Measurements from ENCODE around the gene WDR5B. TPM values are rescaled to one million over a fixed set of nuclear protein-coding genes. Genes with fewer than 3 reads are reported as not detected.
"Not testable (repeated sequence)": the region's sequence is repeated elsewhere in the genome, so short reads cannot be mapped to it uniquely, and the experiment has no call there.

WDR5B gene
- total RNA-seq, 1 donor from 2014 or later = 1.8 TPM

DNA sequence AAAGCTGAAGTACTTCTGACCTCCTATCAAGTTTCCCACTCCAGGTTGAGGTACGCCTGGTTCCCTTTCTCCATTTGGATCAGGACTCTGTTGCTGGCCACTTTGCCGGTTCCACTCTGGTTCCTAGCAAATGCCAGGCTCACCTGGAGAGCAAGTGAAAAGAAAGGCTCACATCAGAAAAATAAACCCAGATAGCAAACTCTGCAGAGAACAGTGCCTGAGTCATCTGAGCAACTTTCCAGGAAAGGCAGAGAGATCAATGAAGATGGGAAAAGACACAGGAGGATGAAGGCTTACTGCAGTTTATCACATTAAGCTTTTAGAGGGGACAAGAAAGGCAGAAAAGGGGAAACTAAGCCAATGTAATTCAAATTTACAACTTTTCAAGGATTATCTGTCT is 41.8 kb upstream of the WDR5B start:
- intact Hi-C loops (cut with DNase I) = loop anchor here (5.0 kb wide), 1 partner anchor 225 kb away; the partner anchor contains the start of gene PARP14
- Histone ChIP-seq H3K27me3 (no peaks in the 10 kb centered on the region), H3K36me3 (peaks cover 37 to 42% of the 10 kb centered on the region in 2 donors), H3K27ac (no peak overlapping the region), H3K9me3 (no peaks in the 10 kb centered on the region), H3K4me3 (no peak overlapping the region), H3K4me1 (no peaks in the 10 kb centered on the region)
- no peak for DNase-seq (ENCODE audit: low spot score in 2 of 2)
- TF ChIP-seq, protein P1, sequence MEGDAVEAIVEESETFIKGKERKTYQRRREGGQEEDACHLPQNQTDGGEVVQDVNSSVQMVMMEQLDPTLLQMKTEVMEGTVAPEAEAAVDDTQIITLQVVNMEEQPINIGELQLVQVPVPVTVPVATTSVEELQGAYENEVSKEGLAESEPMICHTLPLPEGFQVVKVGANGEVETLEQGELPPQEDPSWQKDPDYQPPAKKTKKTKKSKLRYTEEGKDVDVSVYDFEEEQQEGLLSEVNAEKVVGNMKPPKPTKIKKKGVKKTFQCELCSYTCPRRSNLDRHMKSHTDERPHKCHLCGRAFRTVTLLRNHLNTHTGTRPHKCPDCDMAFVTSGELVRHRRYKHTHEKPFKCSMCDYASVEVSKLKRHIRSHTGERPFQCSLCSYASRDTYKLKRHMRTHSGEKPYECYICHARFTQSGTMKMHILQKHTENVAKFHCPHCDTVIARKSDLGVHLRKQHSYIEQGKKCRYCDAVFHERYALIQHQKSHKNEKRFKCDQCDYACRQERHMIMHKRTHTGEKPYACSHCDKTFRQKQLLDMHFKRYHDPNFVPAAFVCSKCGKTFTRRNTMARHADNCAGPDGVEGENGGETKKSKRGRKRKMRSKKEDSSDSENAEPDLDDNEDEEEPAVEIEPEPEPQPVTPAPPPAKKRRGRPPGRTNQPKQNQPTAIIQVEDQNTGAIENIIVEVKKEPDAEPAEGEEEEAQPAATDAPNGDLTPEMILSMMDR (IDR thresholded peaks at IDR 0.05) = no peak

DNA sequence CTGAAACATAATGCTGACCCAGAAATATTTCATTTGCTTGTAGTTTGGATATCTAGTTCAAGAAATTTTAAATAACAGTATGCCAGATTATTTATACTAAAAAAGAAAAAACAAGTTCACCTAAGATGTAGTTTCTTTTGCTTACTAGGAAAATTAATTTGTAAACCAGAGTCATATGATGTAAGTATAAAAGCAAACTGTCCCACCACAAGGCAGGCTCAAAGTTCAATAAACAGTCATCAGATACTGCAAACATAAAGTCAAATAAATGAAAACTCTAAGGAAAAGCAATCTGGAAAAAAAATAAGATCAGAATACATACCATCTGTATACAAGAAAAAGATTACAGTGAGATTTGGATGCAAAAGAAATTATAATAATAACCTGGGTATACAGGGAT is 40.2 kb upstream of the WDR5B start:
- peaks cover 36% of the 10 kb centered on the region in 2 donors for H3K36me3 ChIP-seq
- DNase-seq (ENCODE audit: low spot score in 2 of 2) = no peak
- intact Hi-C loops (cut with DNase I) = loop anchor here (5.0 kb wide), 1 partner anchor 226 kb away; the partner anchor contains the start of gene PARP14

DNA sequence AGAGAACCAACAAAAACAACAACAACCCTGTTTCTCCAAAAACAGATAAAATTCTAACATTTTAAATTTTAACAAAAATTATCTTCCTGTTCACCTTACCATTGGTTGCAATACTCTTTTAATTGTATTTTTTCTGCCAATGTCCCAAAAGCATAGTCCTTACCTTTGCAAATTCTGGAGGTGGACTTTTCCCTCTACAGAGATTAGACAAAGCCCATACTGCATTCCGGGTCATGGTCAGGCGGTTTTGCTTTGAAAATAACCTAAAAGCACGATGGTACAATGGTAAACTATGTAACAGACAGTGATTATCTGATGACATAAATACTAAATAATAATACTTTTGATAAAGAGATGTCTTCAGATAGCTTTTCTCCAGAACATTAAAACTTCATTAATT is 35.5 kb upstream of the WDR5B start:
- Histone ChIP-seq H3K9me3 (no peaks in the 10 kb centered on the region), H3K4me3 (no peak overlapping the region), H3K4me1 (no peaks in the 10 kb centered on the region), H3K27ac (no peak overlapping the region), H3K27me3 (no peaks in the 10 kb centered on the region), H3K36me3 (peaks cover 32 to 60% of the 10 kb centered on the region in 2 donors)
- DNase-seq (ENCODE audit: low spot score in 2 of 2) = no peak
- intact Hi-C loops (cut with DNase I) = no loop called here
- TF ChIP-seq, protein P1 (IDR thresholded peaks at IDR 0.05) = no peak

More for the DNA sequence above, 40.2 kb upstream of the WDR5B start:
- TF ChIP-seq, protein P1 (IDR thresholded peaks at IDR 0.05) = no peak
- H3K27ac ChIP-seq = no peak overlapping the region
- no peaks in the 10 kb centered on the region for H3K4me1 ChIP-seq
- H3K9me3 ChIP-seq = no peaks in the 10 kb centered on the region
- H3K4me3 ChIP-seq = no peak overlapping the region
- no peaks in the 10 kb centered on the region for H3K27me3 ChIP-seq

DNA sequence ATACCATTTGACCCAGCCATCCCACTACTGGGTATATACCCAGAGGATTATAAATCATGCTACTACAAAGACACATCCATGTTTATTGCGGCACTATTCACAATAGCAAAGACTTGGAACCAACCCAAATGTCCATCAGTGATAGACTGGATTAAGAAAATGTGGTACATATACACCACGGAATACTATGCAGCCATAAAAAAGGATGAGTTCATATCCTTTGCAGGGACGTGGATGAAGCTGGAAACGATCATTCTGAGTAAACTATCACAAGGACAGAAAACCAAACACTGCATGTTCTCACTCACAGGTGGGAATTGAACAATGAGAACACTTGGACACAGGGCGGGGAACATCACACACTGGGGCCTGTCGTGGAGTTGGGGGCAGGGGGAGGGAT is 32.4 kb upstream of the WDR5B start:
- H3K36me3 ChIP-seq = peaks cover 34 to 71% of the 10 kb centered on the region in 2 donors
- H3K27me3 ChIP-seq; H3K4me3 ChIP-seq; DNase-seq (ENCODE audit: low spot score in 2 of 2); H3K9me3 ChIP-seq; intact Hi-C loops (cut with DNase I); H3K4me1 ChIP-seq; H3K27ac ChIP-seq: not testable (repeated sequence)

DNA sequence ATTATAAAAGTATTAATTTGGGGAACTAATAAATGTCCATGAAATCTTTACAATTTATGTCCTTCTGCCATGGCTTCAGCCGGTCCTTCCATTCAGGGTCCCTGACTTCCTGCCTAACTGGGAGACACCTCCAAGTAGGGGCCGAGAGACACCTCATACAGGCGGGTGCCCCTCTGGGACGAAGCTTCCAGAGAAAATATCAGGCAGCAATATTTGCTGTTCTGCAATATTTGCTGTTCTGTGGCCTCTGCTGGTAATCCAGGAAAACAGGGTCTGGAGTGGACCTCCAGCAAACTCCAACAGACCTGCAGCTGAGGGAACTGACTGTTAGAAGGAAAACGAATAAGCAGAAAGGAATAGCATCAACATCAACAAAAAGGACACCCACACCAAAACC is 28.6 kb upstream of the WDR5B start:
- H3K36me3 ChIP-seq = peaks cover 44 to 70% of the 10 kb centered on the region in 2 donors
- H3K4me3 ChIP-seq; H3K27me3 ChIP-seq; DNase-seq (ENCODE audit: low spot score in 2 of 2); intact Hi-C loops (cut with DNase I); H3K9me3 ChIP-seq; H3K4me1 ChIP-seq; H3K27ac ChIP-seq: not testable (repeated sequence)

DNA sequence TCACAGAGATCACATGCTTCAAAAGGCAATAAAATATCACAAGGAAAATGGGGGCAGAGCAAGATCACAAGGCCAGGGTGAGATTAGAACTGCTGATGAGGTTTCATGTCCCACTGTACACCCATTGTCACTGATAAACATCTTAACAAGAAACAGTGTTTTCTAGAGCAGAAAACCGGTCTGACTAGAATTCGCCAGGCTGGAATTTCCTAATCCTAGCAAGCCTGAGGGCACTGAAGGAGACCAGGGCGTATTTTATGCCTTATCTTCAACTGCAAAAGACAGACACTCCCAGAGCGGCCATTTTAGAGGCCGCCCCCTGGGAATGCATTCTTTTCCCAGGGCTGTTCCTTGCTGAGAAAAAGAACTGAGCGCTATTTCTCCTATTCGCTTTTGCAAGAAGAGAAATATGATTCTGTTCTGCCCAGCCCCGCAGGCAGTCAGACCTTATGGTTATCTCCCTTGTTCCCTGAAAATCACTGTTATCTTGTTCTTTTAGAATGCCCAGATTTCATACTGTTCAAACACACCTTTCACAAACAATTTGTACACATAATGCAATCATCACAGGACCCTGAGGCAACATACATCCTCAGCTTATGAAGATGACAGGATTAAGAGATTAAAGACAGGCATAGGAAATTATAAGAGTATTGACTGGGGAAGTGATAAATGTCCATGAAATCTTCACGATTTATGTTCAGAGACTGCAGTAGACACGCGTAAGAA is 28.1 kb upstream of the WDR5B start:
- H3K4me3 ChIP-seq; H3K4me1 ChIP-seq; DNase-seq (ENCODE audit: low spot score in 2 of 2); H3K27me3 ChIP-seq; H3K27ac ChIP-seq; intact Hi-C loops (cut with DNase I); H3K9me3 ChIP-seq: not testable (repeated sequence)
- peaks cover 50 to 70% of the 10 kb centered on the region in 2 donors for H3K36me3 ChIP-seq

DNA sequence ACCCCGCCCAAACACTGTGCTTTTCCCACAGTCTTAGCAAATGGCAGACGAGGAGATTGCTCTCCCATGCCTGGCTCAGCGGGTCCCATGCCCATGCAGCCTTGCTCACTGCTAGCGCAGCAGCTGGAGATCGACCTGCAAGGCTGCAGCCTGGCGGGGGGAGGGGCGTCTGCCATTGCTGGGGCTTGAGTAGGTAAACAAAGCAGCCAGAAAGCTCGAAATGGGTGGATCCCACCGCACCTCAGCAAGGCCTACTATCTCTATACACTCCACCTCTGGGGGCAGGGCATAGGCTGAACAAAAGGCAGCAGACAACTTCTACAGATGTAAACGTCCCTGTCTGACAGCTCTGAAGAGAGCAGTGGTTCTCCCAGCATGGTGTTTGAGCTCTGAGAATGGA is 27.2 kb upstream of the WDR5B start:
- no peak for DNase-seq (ENCODE audit: low spot score in 2 of 2)
- peaks cover 54 to 70% of the 10 kb centered on the region in 2 donors for H3K36me3 ChIP-seq
- intact Hi-C loops (cut with DNase I) = no loop called here
- H3K27me3 ChIP-seq = no peaks in the 10 kb centered on the region
- H3K9me3 ChIP-seq = no peaks in the 10 kb centered on the region
- H3K27ac ChIP-seq = no peak overlapping the region
- no peak overlapping the region for H3K4me3 ChIP-seq
- TF ChIP-seq, protein P1 (IDR thresholded peaks at IDR 0.05) = no peak
- no peaks in the 10 kb centered on the region for H3K4me1 ChIP-seq
